NCI-H460 (cell line): ENCODE measurements around the gene LRP1B. TPM values are rescaled to one million over a fixed set of nuclear protein-coding genes. Genes with fewer than 3 reads are reported as not detected.
"Not testable (repeated sequence)": the region's sequence is repeated elsewhere in the genome, so short reads cannot be mapped to it uniquely, and the experiment has no call there.

Experiments
- DNase-seq: peaks from one replicate; pipeline ENCODE4 v3.0.0-alpha.2; 2016; ENCODE audit warnings: low read depth; ENCODE audit errors: extremely low read depth
- total RNA-seq: library from RNA; depleted of rRNA; stranded (reverse); fragments of >200 nt; shearing (Covaris generic); gene quantifications from 2 replicates; pipeline ENCODE4 v1.2.3, GENCODE V29; 2014

LRP1B gene
- total RNA-seq, 1 experiment from 2014 or later: 4.0 TPM

- DNase-seq: no peak
Observed at GRCh38 chr2:141201016-141201565, 929.7 kb downstream of the LRP1B start.

DNA sequence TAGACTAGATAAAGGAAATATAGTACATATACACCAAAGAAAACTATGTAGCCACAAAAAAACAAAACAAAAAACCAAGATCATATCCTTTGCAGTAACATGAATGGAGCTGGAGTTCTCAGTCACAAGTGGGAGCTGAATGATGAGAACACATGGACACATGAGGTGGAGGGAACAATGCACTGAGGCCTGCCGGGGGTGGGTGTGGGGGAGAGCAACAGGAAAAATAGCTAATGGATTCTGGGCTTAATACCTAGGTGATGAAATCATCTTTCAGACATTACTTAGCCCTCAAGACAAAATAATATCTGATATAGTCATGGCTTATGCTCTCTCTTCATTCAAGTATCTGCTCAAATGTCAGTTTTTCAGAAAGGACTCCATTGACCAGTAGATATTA is 930.6 kb downstream of the LRP1B start:
- no peak for DNase-seq

GRCh38 chr2:141199711-141200110 is 931.1 kb downstream of the LRP1B start:
- DNase-seq: no peak

- no peak for DNase-seq
Observed at GRCh38 chr2:141195087-141195486, 935.7 kb downstream of the LRP1B start.

- DNase-seq: no peak
Observed at GRCh38 chr2:141187075-141187439, 943.8 kb downstream of the LRP1B start.

DNA sequence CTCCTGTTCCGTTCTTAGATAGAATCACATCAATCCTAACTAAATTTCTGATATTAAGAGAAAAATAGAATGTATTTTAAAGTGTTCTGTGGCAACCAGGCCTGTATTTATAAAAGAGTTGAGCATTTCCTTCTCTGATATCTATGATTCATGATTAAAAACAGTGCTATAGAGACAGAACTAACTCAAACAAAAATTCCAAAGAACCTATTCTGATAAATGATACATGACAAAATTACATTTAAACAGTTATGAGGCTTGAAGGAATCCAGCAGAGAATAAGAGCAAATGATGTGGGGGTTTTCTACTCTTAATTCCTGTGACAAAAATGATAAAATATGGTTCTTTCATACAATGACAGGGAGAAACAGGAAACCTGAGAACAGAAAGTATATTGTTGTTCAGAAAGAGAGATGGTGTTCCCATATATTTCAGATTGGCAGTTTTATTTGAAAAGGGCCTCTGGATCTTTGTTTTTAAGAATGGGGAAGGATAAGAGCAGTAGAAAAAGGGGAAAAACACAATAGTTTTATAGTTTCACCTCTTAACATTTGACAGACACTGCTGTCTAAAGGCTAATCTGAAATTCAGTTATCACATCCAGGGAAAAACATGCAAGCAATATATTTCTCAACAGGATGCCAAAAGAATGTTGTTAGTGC is 944.3 kb downstream of the LRP1B start:
- no peak for DNase-seq

- no peak for DNase-seq
Observed at GRCh38 chr2:141182246-141182645, 948.6 kb downstream of the LRP1B start.

- not testable (repeated sequence) for DNase-seq
Observed at GRCh38 chr2:141169117-141169516, 961.7 kb downstream of the LRP1B start.

DNA sequence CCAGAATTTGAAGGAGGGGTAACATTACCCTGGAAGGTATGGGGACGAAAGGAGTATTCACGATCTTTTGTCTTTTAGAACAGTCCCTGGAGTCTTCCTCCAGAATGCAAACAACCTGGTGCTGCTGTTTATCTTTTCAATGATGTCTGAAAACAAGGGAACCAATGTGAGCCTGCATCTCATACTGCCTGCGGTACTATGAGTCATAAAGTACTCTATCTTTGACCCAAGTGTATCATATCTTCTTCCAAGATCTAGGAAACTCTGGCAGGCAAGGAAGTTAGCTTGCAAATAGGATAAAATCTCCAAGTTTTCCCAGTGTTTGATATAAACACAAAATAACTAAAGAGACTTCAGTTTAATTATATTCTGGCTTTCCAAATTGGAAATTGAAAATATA is 968.5 kb downstream of the LRP1B start:
- DNase-seq: no peak

GRCh38 chr2:141151611-141152286 is 979.1 kb downstream of the LRP1B start:
- DNase-seq: no peak

GRCh38 chr2:141142025-141142424 is 988.8 kb downstream of the LRP1B start:
- no peak for DNase-seq

- no peak for DNase-seq
Observed at GRCh38 chr2:141137122-141137693, 993.6 kb downstream of the LRP1B start.

GRCh38 chr2:141133883-141134282 is 996.9 kb downstream of the LRP1B start:
- no peak for DNase-seq

- DNase-seq: no peak
Observed at GRCh38 chr2:141125432-141125831, 1005.4 kb downstream of the LRP1B start.

- no peak for DNase-seq
Observed at GRCh38 chr2:141118836-141119235, 1012.0 kb downstream of the LRP1B start.

DNA sequence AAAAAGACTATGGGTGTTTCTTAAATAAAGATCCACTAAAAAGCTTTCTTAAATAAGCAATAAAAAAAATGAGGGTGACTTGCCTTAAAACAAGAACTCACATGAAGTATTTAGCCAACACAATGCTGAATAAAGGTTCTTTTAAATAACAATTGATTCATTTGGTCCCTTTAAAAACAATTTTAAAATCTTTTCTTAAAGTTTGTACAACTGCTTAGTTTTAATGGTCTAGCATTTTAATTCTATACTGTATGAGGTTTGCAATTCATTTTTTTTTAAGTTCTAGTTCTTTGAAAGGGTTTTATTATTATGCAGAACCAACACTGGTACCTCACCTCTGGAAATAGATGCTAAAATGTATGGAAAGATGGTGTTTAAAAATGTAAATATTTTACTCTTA is 1017.5 kb downstream of the LRP1B start:
- DNase-seq: no peak

- DNase-seq: no peak
Observed at GRCh38 chr2:141109633-141110032, 1021.2 kb downstream of the LRP1B start.

GRCh38 chr2:141105763-141106162 is 1025.1 kb downstream of the LRP1B start:
- DNase-seq: no peak

- no peak for DNase-seq
Observed at GRCh38 chr2:141103216-141103615, 1027.6 kb downstream of the LRP1B start.

DNA sequence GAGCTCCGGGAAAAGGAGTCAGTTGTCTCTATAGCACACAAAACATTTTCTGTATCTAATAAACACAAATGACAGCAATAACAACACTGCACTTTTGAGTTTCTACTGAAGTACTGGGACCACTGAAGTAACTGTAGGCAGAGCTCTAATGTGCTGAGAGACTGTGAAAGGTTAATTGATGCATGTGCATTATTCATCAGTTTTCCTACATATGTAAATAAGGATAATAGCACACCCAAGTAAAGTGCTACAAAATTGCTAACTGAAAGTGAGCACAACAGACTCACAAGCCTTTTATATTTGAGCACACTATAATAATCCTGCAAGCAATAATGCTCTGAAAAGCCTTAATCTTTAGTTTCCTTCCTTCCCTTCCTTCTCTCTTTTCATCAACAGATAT is 1051.6 kb downstream of the LRP1B start:
- DNase-seq: no peak

DNA sequence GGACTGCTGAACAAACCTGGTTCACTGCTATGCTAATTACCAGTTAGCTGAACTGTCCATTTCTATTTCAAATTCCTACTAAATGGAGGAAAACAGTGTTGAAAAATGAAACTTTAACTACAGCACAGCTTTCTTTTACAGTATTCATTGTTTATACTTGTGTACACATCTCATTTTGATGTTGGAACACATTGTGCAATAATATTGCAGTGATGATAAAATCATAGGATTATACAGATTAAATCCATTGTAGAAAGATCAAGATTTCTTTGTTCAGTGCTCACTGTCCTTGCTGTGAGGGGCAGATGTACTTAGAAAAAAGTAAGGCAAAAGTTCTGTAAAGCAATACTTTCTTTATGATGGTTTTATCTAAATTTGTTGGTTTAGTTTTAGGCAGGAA is 1055.1 kb downstream of the LRP1B start:
- DNase-seq: no peak
